ENCODE data around the gene KMO.

The KMO gene

GRCh38 chr1:241542199-241542907 is 10.2 kb downstream of the KMO start:
- H3K36me3 Mint-ChIP-seq (ENCODE audit: low read depth) = no peaks in the 10 kb centered on the region
- no peak overlapping the region for H3K4me3 Mint-ChIP-seq
- TF ChIP-seq CTCF (IDR thresholded peaks at IDR 0.05; ENCODE audit: unreplicated experiment in 3 of 3) = no peak
- H3K27ac Mint-ChIP-seq = no peak overlapping the region
- H3K9me3 Mint-ChIP-seq = no peaks in the 10 kb centered on the region
- H3K4me1 Mint-ChIP-seq = no peaks in the 10 kb centered on the region
- H3K27me3 Mint-ChIP-seq (ENCODE audit: low read depth) = no peaks in the 10 kb centered on the region

GRCh38 chr1:241548008-241548407 is 15.8 kb downstream of the KMO start:
- no peak for TF ChIP-seq CTCF (IDR thresholded peaks at IDR 0.05; ENCODE audit: unreplicated experiment in 3 of 3)
- H3K4me1 Mint-ChIP-seq = no peaks in the 10 kb centered on the region
- H3K27ac Mint-ChIP-seq = no peak overlapping the region
- H3K4me3 Mint-ChIP-seq = no peak overlapping the region
- H3K9me3 Mint-ChIP-seq = no peaks in the 10 kb centered on the region
- no peaks in the 10 kb centered on the region for H3K27me3 Mint-ChIP-seq (ENCODE audit: low read depth)
- no peaks in the 10 kb centered on the region for H3K36me3 Mint-ChIP-seq (ENCODE audit: low read depth)

- Mint-ChIP-seq H3K4me3 (no peak overlapping the region), H3K4me1 (no peaks in the 10 kb centered on the region), H3K27me3 (ENCODE audit: low read depth) (no peaks in the 10 kb centered on the region), H3K36me3 (ENCODE audit: low read depth) (no peaks in the 10 kb centered on the region), H3K27ac (no peak overlapping the region), H3K9me3 (no peaks in the 10 kb centered on the region)
- no peak for TF ChIP-seq CTCF (IDR thresholded peaks at IDR 0.05; ENCODE audit: unreplicated experiment in 3 of 3)
Measured at GRCh38 chr1:241550318-241550717, 18.1 kb downstream of the KMO start.

GRCh38 chr1:241551759-241552638 is 19.8 kb downstream of the KMO start:
- no peaks in the 10 kb centered on the region for H3K36me3 Mint-ChIP-seq (ENCODE audit: low read depth)
- H3K27ac Mint-ChIP-seq = no peak overlapping the region
- H3K4me3 Mint-ChIP-seq = no peak overlapping the region
- TF ChIP-seq CTCF (IDR thresholded peaks at IDR 0.05; ENCODE audit: unreplicated experiment in 3 of 3) = no peak
- no peaks in the 10 kb centered on the region for H3K4me1 Mint-ChIP-seq
- H3K9me3 Mint-ChIP-seq = no peaks in the 10 kb centered on the region
- no peaks in the 10 kb centered on the region for H3K27me3 Mint-ChIP-seq (ENCODE audit: low read depth)

- Mint-ChIP-seq H3K9me3 (no peaks in the 10 kb centered on the region), H3K27ac (no peak overlapping the region), H3K4me3 (no peak overlapping the region), H3K27me3 (ENCODE audit: low read depth) (no peaks in the 10 kb centered on the region), H3K4me1 (peaks cover 7% of the 10 kb centered on the region), H3K36me3 (ENCODE audit: low read depth) (no peaks in the 10 kb centered on the region)
- TF ChIP-seq CTCF (IDR thresholded peaks at IDR 0.05; ENCODE audit: unreplicated experiment in 3 of 3) = no peak
Measured at GRCh38 chr1:241553886-241554592, 21.9 kb downstream of the KMO start.
